ENCODE data around the gene HEMK1.
A peak's percentile ranks its signal among the peaks of the same experiment; 100 is the strongest.

The HEMK1 gene

DNA sequence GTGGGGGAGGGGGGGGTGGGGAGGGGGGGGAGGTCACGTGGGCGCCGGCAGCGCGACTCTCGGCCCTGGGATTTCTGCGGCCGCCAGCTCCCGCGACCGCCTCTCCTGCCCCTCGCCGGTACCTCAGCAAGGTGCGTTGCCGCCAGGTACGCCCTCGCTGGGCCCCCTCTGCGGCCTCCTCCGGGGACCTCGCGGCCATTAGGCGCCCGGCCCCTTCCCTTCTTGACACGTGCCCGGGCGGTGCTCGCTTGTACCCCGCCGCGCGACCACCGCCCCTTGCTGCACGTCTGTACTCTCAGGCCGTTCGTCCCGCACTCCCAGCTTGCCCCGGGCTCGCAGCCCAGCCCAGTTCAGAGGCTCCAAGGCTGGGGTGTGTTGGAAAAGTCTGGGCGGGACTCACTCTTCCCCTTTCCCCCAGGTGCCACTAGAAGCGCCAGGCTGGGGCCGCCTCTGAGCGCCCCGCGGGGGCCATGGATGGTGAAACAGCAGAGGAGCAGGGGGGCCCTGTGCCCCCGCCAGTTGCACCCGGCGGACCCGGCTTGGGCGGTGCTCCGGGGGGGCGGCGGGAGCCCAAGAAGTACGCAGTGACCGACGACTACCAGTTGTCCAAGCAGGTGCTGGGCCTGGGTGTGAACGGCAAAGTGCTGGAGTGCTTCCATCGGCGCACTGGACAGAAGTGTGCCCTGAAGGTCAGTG, 47.9 kb downstream of the HEMK1 start, which contains the start of gene MAPKAPK3:
Gene MAPKAPK3 (plus strand): TSS at position 56 of the 696 bp plus-strand sequence. CDS start 415 bp downstream, at position 471.
- peak; percentile 53 for DNase-seq

- no peak for DNase-seq
Observed at GRCh38 chr3:50617911-50618481, 48.7 kb downstream of the HEMK1 start.

GRCh38 chr3:50620420-50620819, 51.1 kb downstream of the HEMK1 start:
- DNase-seq, result peak; percentile 57

DNA sequence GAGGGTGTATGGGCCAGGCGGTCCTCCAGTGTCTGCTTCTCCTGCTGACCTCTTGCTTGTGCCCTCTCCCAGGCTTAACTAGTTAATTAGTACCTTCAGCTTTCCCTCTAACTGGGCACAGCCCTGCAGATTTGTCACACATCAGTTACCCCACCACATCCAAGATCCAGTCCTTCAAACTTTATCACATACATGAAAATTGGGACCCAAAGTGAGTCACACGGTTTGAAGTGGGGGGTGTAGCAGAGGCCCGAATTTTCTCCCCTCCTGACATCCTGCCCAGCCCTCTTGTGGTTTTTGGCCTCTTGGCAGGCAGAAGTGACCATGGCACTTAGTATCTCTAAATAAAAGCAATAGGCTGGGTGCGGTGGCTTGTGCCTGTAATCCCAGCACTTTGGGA, 51.5 kb downstream of the HEMK1 start:
- DNase-seq, result peak; percentile 75

GRCh38 chr3:50622881-50623280, 53.6 kb downstream of the HEMK1 start:
- no peak for DNase-seq

GRCh38 chr3:50623840-50624474, 54.6 kb downstream of the HEMK1 start:
- DNase-seq, result peak; percentile 49

- DNase-seq, result no peak
Observed at GRCh38 chr3:50624634-50625033, 55.3 kb downstream of the HEMK1 start.

GRCh38 chr3:50625231-50626182, 56.2 kb downstream of the HEMK1 start:
- no peak for DNase-seq

GRCh38 chr3:50626401-50626800, 57.1 kb downstream of the HEMK1 start:
- DNase-seq, result no peak

GRCh38 chr3:50627407-50628051, 58.2 kb downstream of the HEMK1 start:
- DNase-seq, result peak; percentile 55

- no peak for DNase-seq
Observed at GRCh38 chr3:50628601-50629000, 59.3 kb downstream of the HEMK1 start.

- no peak for DNase-seq
Observed at GRCh38 chr3:50630394-50630793, 61.1 kb downstream of the HEMK1 start.

- DNase-seq, result no peak
Observed at GRCh38 chr3:50630877-50631276, 61.6 kb downstream of the HEMK1 start.

DNA sequence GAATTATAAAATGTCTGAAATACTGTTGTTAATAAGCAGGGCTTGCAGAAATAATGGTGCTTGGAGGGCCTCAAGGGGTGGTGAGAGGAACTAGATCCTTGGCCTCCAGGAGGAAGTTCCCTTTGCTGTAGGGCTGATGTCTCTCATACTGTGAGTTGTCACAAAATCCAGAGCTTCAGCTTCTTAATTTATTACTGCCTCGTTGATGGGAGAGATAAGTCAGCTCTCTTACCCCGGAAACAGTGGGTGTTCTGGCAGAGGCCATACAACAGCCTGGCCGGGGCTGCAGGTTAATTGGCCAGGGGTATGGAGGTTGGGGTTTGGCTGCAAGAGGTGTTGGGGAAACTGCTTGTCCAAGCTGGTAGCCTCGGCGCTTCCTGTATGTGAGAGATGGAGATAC, 63.1 kb downstream of the HEMK1 start:
- peak; percentile 45 for DNase-seq

DNA sequence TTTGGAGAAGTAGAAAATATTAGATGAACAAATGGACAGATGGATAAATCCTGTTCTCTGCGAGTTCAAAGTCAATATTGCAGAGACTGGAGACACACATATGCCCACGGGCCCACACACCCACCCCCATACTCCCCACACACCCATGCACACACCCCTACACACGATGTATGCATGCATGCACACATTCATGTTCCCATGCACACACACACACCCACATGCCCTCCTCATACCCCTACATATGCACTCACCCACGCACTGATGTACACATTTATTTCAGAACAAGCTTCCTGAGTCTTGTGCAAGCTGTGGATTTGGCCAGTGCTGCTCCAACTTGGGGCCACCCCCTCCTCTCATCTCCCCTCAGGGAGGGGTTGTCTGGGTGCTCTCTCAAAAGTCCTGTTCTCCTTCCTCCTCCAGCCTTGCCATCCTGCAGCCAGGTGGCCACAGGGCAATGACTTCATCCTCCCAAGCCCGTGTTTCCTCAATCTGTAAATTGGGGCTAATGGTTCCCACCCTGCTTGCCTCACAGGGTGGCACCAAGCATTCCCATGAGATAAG, 64.0 kb downstream of the HEMK1 start:
- no peak for DNase-seq

DNA sequence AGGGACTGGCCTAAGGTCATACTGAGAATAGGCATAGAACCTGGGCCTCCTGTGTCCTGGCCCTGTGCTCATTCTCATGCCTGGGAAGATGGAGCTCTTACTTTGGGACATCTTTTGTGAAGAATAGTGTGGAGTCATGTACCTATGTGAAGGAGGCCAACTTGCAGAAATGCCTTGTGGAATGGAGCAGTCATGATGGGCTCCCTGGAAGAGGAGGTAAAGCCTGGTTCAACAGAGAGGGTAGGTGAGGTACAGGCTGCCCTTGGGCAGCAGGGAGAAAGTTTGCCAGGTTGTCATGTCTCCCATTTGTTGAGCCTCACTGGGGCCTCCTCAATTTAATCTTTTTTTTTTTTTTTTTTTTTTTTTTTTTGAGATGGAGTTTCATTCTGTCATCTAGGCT, 65.7 kb downstream of the HEMK1 start:
- no peak for DNase-seq

DNA sequence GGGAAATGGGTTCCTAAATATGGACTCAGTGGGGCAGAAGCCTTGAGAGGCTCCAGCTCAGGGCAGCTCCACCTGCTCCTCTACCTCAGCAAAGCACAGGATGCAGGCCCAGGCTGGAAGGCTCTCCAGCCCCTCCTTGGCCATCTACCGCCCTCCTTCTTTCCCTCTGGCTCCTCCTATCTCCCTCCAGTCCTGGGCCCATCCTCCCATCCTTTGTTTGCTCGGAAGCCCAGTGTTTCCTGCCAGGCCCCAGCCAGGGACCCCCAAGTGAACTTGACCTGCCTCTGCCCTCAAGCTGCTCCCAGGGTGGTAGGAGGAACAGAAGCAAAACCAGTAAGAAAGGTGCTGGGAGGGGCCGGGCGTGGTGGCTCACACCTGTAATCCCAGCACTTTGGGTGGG, 67.7 kb downstream of the HEMK1 start:
- DNase-seq, result no peak

DNA sequence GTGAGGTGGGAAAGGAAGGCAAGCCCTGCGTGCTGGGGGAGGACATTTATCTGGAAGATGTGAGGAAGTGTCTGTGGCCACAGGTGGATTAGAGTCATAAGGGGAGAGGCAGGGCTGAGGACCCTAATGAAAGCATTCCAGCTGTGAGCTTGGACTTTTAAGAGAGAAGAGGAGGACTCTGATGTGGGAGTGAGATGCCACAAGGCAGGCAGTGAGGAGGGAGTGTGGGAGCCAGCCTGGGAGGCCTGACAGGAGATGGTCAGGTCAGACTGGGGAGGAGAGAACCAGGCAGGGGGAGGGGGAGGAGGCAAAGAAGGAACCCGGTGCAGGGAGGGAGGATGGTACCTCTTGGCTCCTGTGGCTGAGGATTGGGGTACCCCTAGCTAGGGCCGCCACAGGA, 68.6 kb downstream of the HEMK1 start:
- DNase-seq, result no peak

DNA sequence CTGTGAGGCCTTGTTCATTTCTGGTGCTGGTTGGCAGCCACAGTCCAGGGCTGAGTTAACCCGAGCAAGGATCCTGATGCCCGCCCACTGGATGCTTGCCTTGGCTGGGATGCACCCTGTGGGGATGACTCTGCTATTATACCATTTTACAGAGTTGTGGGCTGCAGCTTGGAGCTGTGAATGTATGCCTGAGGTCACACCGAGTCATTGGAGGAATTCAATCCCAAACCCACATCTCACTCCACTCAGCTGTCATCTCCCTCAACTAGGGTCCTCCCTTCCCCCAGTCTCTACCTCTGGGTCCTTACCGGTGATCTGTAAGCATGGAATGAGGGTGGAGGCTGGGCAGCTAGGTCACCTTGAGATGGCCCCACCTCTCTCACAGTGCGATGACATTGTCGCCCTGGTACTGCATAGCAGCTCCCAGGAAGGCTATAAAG, 69.8 kb downstream of the HEMK1 start:
- no peak for DNase-seq

- DNase-seq, result no peak
Observed at GRCh38 chr3:50642382-50642781, 73.1 kb downstream of the HEMK1 start.

- DNase-seq, result no peak
Observed at GRCh38 chr3:50644561-50644960, 75.2 kb downstream of the HEMK1 start.

GRCh38 chr3:50645378-50645777, 76.1 kb downstream of the HEMK1 start:
- no peak for DNase-seq
